HL-60/S4 treated with retinoic acid at 250 ng/mL for 4 days and 3 days (cell line): ENCODE measurements around the gene FKBP14.
"Not testable (repeated sequence)": the region's sequence is repeated elsewhere in the genome, so short reads cannot be mapped to it uniquely, and the experiment has no call there.

Experiments
- in situ Hi-C: fragments of 300-500 bp; cut with MboI; formaldehyde crosslinking; loops from 2 replicates; pipeline ENCODE4 v1.7.0; 2022; ENCODE audit warnings: low sequenced_read_pairs

The FKBP14 gene

GRCh38 chr7:29962035-29962434, 64.5 kb downstream of the FKBP14 start:
- in situ Hi-C loops: no loop called here

GRCh38 chr7:29961611-29962010, 64.9 kb downstream of the FKBP14 start:
- in situ Hi-C loops: not testable (repeated sequence)
